ENCODE results near the gene LDLRAD4. TPM values are rescaled to one million over a fixed set of nuclear protein-coding genes. Genes with fewer than 3 reads are reported as not detected.

Gene LDLRAD4
- total RNA-seq, 1 experiment from 2014 or later: 3.6 TPM

DNA sequence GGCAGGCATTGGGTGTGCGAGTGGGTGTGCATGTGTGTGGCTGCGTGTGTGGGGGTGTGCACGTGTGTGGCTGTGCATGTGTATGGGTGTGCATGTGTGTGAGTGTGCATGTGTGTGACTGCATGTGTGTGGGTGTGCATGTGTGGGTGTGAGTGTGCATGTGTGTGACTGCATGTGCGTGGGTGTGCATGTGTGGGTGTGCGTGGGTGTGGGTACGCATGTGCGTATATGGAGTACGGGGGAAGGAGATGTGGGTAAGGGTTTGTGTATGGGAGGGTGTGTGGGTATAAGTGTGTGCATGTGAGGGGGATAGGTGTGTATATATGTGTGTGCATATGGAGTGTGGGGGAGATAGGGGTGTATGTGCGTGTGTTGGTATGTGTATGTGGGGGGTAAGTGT lies 371.4 kb downstream of the LDLRAD4 start:
- intact Hi-C loops (cut with micrococcal nuclease; ENCODE audit: unreplicated experiment): no loop called here
- H3K4me1 ChIP-seq (ENCODE audit: insufficient read depth, low read length, poor library complexity, severe bottlenecking): no peaks in the 10 kb centered on the region
- H3K36me3 ChIP-seq (ENCODE audit: insufficient read depth, low read length, poor library complexity, severe bottlenecking): no peaks in the 10 kb centered on the region
- H3K4me3 ChIP-seq (ENCODE audit: low read depth, low read length, poor library complexity, severe bottlenecking): no peak overlapping the region
- no peaks in the 10 kb centered on the region for H3K27me3 ChIP-seq (replicated peaks; ENCODE audit: insufficient read depth, low read depth, low read length, poor library complexity)
- ChIA-PET POLR2A (ENCODE audit: low non-redundant PET) (no interaction called here), CTCF (no interaction called here)
- TF ChIP-seq, protein P1, sequence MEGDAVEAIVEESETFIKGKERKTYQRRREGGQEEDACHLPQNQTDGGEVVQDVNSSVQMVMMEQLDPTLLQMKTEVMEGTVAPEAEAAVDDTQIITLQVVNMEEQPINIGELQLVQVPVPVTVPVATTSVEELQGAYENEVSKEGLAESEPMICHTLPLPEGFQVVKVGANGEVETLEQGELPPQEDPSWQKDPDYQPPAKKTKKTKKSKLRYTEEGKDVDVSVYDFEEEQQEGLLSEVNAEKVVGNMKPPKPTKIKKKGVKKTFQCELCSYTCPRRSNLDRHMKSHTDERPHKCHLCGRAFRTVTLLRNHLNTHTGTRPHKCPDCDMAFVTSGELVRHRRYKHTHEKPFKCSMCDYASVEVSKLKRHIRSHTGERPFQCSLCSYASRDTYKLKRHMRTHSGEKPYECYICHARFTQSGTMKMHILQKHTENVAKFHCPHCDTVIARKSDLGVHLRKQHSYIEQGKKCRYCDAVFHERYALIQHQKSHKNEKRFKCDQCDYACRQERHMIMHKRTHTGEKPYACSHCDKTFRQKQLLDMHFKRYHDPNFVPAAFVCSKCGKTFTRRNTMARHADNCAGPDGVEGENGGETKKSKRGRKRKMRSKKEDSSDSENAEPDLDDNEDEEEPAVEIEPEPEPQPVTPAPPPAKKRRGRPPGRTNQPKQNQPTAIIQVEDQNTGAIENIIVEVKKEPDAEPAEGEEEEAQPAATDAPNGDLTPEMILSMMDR (conservative IDR thresholded peaks at IDR 0.05; ENCODE audit: low read depth, low read length): no peak
- TF ChIP-seq EZH2 (IDR thresholded peaks at IDR 0.05; ENCODE audit: borderline replicate concordance, low read depth, low read length, poor library complexity, severe bottlenecking): no peak
- no peak overlapping the region for H3K27ac ChIP-seq (ENCODE audit: low read depth, low read length, poor library complexity, severe bottlenecking)
- no peak for DNase-seq (ENCODE audit: low spot score)
- BruUV-seq (replicated peaks): no TSS peak
- no peaks in the 10 kb centered on the region for H3K9me3 ChIP-seq (ENCODE audit: low read depth, low read length, poor library complexity, severe bottlenecking)

- peaks cover 9% of the 10 kb centered on the region for H3K9me3 ChIP-seq (ENCODE audit: low read depth, low read length, poor library complexity, severe bottlenecking)
- H3K27me3 ChIP-seq (replicated peaks; ENCODE audit: insufficient read depth, low read depth, low read length, poor library complexity): no peaks in the 10 kb centered on the region
- no peak overlapping the region for H3K27ac ChIP-seq (ENCODE audit: low read depth, low read length, poor library complexity, severe bottlenecking)
- TF ChIP-seq, protein P1 (conservative IDR thresholded peaks at IDR 0.05; ENCODE audit: low read depth, low read length): no peak
- no peak for TF ChIP-seq EZH2 (IDR thresholded peaks at IDR 0.05; ENCODE audit: borderline replicate concordance, low read depth, low read length, poor library complexity, severe bottlenecking)
- DNase-seq (ENCODE audit: low spot score): no peak
- ChIA-PET POLR2A (ENCODE audit: low non-redundant PET) (no interaction called here), CTCF (no interaction called here)
- no peaks in the 10 kb centered on the region for H3K4me1 ChIP-seq (ENCODE audit: insufficient read depth, low read length, poor library complexity, severe bottlenecking)
- H3K36me3 ChIP-seq (ENCODE audit: insufficient read depth, low read length, poor library complexity, severe bottlenecking): no peaks in the 10 kb centered on the region
- BruUV-seq (replicated peaks): no TSS peak
- intact Hi-C loops (cut with micrococcal nuclease; ENCODE audit: unreplicated experiment): no loop called here
- no peak overlapping the region for H3K4me3 ChIP-seq (ENCODE audit: low read depth, low read length, poor library complexity, severe bottlenecking)
Observed at GRCh38 chr18:13592246-13592645, 373.7 kb downstream of the LDLRAD4 start.

DNA sequence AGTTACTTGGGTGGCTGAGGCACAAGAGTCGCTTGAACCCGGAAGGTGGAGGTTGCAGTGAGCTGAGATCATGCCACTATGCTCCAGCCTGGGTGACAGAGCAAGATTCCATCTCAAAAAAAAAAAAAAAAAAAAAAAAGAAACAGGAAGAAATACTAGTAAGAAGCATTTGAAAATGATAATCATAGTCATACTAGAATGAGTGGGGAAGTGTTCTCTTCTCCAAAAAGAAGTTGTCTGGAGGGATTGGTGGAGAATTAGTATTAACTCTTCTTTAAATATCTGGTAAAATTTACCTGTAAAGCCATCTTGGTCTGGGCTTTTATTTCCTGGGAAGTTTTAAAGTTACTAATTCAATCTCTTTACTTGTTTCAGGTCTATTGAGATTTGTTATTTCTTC lies 376.0 kb downstream of the LDLRAD4 start:
- no peak for DNase-seq (ENCODE audit: low spot score)
- Histone ChIP-seq H3K9me3 (ENCODE audit: low read depth, low read length, poor library complexity, severe bottlenecking) (peaks cover 27% of the 10 kb centered on the region), H3K36me3 (ENCODE audit: insufficient read depth, low read length, poor library complexity, severe bottlenecking) (no peaks in the 10 kb centered on the region), H3K27ac (ENCODE audit: low read depth, low read length, poor library complexity, severe bottlenecking) (no peak overlapping the region), H3K4me3 (ENCODE audit: low read depth, low read length, poor library complexity, severe bottlenecking) (no peak overlapping the region), H3K4me1 (ENCODE audit: insufficient read depth, low read length, poor library complexity, severe bottlenecking) (no peaks in the 10 kb centered on the region), H3K27me3 (replicated peaks; ENCODE audit: insufficient read depth, low read depth, low read length, poor library complexity) (no peaks in the 10 kb centered on the region)
- TF ChIP-seq, protein P1 (conservative IDR thresholded peaks at IDR 0.05; ENCODE audit: low read depth, low read length): no peak
- no peak for TF ChIP-seq EZH2 (IDR thresholded peaks at IDR 0.05; ENCODE audit: borderline replicate concordance, low read depth, low read length, poor library complexity, severe bottlenecking)
- BruUV-seq (replicated peaks): no TSS peak
- ChIA-PET POLR2A (ENCODE audit: low non-redundant PET) (no interaction called here), CTCF (no interaction called here)
- intact Hi-C loops (cut with micrococcal nuclease; ENCODE audit: unreplicated experiment): no loop called here

All from A673 (cell line).